GM12873 (cell line): ENCODE measurements around the gene GDPD4.

Source experiments
- TF ChIP-seq, protein P1 (sequence below): IDR thresholded peaks from 2 replicates; pipeline ENCODE4 v1.5.1; 2012; ENCODE audit warnings: low read depth, mild to moderate bottlenecking, moderate library complexity, low read length, control low read depth; ENCODE audit not compliant: insufficient read depth; ENCODE audit errors: missing control alignments

GDPD4 gene

DNA sequence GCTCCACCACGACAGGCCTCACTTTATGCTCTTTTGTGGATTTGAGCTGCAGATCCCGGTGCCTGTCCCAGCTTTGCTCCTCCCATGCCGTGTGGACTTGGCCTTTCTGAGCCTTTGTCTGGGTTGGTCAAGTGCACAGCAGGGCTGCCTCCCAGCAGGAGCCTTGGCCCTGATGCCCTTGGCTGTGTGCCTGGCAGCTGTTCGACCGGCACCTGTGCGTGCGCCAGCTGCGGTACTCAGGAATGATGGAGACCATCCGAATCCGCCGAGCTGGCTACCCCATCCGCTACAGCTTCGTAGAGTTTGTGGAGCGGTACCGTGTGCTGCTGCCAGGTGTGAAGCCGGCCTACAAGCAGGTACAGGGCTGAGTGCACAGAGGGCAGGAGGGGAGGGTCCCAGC, 126.9 kb downstream of the GDPD4 start:
- TF ChIP-seq, protein P1, sequence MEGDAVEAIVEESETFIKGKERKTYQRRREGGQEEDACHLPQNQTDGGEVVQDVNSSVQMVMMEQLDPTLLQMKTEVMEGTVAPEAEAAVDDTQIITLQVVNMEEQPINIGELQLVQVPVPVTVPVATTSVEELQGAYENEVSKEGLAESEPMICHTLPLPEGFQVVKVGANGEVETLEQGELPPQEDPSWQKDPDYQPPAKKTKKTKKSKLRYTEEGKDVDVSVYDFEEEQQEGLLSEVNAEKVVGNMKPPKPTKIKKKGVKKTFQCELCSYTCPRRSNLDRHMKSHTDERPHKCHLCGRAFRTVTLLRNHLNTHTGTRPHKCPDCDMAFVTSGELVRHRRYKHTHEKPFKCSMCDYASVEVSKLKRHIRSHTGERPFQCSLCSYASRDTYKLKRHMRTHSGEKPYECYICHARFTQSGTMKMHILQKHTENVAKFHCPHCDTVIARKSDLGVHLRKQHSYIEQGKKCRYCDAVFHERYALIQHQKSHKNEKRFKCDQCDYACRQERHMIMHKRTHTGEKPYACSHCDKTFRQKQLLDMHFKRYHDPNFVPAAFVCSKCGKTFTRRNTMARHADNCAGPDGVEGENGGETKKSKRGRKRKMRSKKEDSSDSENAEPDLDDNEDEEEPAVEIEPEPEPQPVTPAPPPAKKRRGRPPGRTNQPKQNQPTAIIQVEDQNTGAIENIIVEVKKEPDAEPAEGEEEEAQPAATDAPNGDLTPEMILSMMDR: no peak

- TF ChIP-seq, protein P1: no peak
Observed at GRCh38 chr11:77173494-77173893, 128.0 kb downstream of the GDPD4 start.

- TF ChIP-seq, protein P1: no peak
Observed at GRCh38 chr11:77172666-77172982, 128.9 kb downstream of the GDPD4 start.

DNA sequence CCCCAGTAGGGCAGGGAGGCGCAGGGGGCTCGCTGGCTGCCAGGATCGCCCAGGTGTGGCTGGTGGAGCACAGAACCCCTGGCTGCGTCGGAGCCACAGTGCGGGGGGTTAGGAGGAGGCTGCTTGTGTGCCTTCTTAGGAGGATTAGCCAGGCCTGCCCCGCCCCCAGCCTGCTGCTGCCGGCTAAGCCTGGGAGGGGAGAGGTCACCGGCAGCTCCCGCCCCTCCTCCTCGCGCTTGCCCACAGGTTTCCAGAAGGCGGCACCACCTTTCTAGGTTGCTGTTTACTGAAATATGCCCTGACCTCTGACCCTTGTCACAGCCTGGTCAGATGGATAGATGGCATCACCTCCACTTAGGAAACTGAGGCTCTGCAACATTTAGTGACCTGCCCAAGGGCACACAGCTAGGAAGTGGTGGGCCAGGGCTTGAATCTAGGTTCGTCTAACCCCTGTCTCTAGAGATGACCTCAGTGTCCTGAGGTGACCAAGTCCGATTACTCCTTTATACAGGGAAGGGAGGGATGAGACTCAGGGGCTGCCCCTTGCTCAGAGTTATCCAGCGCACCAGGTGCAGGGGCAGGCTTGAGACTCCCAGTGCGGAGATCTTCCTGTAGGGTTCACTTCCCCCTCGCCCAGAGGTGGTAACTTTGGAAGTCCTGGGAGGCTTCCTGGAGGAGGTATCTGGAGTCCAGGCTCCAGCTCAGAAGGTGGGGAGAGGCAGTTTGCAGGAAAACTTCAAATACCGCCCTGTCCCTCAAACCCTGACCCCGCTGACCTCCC, 129.4 kb downstream of the GDPD4 start:
- TF ChIP-seq, protein P1: no peak

DNA sequence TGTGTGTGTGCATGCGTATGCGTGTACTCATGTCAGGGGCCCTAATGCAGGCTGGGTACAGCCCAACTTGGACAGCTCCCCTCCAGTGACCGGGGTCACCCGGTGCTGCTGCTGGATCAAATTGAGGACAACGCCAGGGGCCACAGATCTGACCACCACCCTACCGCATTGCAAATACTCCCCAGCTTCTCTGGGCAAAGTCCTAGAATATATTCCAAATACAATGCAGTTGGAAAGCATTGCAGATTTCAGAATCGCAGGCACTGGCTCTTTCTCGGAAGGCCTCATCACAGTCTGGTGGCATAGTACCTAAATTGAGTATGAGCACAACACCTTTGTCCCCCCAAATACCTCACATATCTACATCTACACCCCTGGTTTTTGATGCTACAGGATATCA, 130.2 kb downstream of the GDPD4 start:
- TF ChIP-seq, protein P1: no peak

DNA sequence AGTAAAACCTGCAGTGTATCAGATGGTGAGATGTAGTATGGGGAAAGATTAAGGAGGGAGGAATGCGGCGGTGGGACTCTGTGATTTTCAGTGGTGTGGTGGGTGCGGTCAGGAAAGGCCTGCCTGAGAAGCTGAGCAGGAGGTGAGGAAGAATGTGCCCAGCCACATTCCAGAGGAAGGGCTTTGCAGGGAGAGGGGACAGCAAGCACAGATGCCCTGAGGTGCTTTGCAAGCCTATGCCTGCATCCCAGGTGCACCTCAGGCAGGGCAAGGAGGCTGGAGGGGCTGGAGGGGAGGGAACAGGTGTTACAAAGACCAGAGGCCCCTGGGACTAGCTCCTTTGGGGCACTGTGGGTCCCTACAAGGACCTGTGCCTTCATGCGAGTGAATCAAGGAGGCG, 131.4 kb downstream of the GDPD4 start:
- TF ChIP-seq, protein P1: no peak

DNA sequence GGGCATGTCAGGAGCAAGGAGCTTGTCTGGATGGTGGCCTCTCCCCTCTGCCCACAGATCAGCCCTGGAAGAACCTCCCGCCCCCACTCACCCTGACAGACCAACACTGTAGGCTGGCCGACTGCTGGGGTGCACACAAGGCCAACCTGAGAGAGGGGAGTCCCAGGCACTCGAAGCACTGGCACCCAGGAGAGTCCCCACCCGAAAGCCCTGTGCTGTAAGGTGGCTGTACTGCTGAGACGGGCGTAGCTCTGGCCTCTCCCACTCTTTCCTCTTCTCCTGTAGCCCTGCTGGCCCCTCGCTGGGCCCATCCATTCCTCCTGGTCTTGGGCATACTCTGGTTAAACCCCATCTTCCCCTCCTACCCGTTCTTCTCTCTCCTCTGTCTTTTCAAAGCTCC, 133.7 kb downstream of the GDPD4 start:
- TF ChIP-seq, protein P1: no peak

- TF ChIP-seq, protein P1: no peak
Observed at GRCh38 chr11:77167111-77167626, 134.3 kb downstream of the GDPD4 start.
